NCI-H2107 (cell line): ENCODE data around the gene AMBRA1.
"Not testable (repeated sequence)": the region's sequence is repeated elsewhere in the genome, so short reads cannot be mapped to it uniquely, and the experiment has no call there.

Experiments
- DNase-seq: peaks from one replicate; lab custom pipeline; 2025; lab: John Stamatoyannopoulos, UW

Gene AMBRA1

DNA sequence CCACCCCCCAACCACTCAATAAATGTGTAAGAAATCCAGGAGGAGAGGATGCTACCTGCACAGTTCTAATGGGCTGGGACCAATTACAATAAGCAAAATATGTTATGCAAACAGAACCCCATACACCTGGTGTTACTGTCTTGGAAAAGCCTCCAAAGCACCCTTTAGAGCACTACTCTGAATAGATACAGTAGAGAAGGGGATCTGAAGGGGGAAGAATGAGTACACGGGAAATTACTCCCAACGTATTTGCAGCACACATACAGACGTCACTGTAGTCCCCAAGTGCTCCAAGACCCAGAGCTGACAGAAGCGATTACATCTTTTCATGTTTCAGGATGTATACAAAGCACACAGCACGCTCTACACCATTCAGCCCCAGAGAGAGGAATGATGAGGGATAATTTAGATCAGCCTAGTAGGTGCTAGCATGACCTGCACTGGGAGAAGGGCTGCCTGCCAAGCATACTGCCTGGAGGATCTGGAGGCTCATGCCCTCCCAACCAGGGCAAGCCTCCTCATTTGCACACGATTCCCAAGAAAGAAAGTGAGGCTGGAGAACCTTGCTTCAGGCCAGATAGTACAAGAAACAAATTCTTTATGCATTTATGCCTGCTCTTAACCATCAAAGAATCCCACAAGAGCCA lies 63.8 kb downstream of the AMBRA1 start:
- DNase-seq, result no peak

DNA sequence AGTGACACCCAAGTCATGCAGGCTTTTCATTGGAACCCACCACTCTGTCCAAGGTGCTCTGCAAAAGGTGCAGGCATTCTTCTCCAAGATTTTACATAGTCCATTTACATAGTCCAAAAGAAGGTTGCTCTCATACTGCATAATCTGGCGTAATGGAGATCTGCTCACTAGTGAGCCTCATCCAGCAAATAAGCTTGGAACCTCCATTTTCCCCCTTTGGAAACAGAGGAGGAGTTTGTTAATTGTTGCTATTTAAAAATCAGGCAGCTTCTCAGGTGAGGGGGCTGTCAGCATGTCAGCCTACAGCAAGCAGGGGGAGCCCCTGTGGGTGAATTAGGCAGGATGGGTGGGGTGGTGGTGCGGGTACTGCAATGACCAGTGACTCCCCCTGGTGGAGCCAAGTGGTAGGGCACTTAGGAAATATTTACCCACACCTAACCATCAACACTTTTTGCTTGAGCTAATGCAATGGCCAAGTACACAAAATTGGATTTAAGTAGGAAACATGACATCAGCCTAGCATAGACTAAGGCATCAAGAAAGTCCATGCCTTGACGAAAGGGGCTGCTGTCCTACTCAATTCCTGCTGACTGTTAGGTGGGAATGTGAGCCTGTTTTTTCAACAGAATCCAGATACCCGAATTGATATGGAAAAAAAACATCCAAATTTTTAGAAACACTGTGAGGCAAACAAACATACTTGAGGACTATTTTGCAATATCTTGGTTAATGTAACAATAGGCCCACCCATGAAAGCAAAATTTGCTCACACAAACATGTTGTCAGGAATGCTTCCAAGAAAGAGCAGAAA lies 64.5 kb downstream of the AMBRA1 start:
- no peak for DNase-seq

DNA sequence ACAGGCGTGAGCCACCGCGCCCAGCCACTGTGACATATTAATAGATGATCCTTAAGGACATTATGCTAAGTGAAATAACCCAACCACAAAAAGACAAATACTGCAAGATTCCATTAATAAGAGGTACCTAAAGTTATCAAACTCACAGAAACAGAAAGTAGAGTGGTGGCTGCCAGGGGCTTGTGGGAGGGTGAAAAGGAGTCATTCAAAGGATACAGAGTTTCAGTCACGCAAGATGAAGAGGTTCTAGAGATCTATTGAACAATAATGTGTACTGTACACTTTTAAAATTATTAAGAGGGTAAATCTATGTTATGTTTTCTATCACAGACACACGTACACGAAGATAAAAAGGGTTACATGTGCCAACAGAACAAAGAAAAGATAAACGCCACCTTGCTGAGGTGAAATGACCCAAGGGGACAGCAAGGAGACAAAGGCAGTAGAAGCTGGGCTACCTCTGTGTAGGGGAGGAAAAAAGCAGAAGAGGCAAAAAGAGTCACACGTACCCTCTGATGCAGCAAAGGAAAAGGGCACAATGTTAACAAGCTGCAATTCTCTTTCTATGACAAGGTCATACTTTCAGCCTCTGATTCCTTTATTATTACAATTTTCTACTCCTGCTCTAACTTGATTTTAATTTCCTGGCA lies 65.3 kb downstream of the AMBRA1 start:
- DNase-seq, result no peak

GRCh38 chr11:46527591-46528130 lies 66.2 kb downstream of the AMBRA1 start:
- no peak for DNase-seq

DNA sequence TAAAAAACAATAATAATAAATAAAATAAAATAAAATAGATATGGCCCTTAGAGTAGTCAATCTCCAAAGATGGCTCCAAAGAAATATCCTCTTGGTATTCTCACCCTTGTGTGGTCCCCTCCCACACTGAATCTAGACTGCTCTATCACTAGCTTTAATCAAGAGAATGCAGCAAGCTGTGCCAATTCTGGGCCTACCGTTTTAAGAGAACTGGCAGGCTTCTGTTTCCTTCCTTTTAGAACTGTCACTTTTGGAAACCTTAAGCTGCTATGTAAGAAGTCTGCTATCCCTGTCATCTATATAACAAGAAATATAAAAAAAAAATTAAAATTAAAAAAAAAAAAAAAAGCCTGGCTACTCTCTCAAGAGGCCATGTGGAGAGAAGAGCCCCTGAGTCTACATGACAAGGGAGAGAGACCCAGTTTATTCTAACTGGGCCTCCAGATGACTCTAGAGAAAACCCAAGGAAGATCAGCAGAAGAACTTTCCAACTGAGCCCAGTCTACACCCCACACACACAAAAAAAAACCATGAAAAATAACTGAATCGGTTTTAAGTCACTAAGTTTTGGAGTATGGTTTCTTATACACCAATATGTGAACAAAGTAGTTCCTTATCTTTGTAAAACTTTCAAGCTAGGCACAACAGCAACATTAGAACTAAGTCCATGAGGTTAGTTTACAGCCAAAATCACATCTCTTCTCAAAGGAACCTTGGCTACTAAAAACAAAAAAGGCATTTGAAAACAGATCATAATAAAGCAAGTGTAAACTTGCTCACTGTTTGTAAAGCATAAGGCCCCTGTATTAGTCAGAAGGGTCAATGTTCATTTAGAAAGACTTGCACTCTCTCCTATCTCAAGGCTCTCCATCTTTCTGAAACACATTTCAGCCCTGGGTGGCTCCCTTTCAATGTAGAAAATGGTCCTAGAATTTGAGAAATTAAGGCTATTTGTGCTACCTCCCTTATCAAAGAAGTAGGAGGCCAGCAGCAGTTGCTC lies 67.3 kb downstream of the AMBRA1 start:
- no peak for DNase-seq

DNA sequence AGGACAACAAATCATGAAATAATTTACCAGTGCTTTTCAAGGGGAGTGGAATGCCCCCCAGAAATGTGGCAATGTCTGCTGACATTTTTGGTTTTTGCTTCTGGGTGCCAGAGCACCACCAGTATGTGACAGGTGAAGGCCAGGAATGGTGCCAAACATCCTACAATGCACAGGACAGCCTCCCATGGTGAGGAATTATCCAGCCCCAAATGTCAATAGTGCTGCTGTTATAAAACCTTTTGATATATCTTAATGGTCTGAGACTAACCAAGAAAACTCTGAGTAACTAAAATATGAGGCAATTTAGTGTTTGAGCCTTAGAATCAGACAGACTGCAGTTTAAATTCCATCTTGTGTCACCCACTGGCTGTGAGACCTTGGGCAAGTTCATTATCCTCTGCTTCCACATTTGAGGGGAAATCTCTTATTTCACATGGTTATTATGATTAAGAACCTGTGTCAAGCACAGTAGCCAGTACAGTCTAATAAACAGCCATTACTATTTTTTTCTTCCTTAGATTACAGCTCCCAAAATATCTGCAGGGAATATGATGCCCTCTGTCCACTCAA lies 69.5 kb downstream of the AMBRA1 start:
- DNase-seq, result no peak

GRCh38 chr11:46523290-46523689 lies 70.5 kb downstream of the AMBRA1 start:
- no peak for DNase-seq

- DNase-seq, result no peak
Observed at GRCh38 chr11:46522682-46523281, 71.0 kb downstream of the AMBRA1 start.

DNA sequence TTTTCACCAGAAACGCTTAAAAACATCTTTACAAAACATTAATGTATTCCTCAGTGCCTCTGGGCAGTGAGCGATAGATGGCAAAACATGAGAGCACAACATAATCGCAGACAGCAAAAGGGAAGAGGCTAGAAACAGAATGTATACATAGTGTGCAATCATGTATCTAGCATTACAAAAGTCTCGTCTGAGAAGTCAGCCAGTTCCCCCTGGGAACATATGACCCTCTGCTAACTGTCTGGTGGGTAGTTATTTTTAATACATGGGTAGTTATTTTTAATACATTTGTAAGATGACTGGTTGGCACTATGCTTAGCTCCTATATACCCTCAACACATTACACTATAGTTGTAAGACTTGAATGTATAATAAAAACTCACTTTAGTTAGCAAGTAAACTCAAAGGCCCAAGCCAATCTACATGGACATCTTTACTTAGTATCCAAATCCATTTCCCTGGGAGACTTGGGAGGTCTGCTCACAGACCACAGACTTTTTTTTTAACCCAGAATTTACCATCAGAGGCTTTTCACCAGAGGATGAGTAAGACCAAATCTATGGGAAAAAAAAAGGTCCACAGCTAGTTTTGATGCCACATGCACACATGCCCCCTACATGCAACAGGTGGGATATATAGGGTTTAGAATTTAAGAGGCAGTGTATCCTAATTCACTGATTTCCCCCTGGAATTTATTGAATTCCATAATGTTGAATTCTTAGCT lies 71.7 kb downstream of the AMBRA1 start:
- no peak for DNase-seq

DNA sequence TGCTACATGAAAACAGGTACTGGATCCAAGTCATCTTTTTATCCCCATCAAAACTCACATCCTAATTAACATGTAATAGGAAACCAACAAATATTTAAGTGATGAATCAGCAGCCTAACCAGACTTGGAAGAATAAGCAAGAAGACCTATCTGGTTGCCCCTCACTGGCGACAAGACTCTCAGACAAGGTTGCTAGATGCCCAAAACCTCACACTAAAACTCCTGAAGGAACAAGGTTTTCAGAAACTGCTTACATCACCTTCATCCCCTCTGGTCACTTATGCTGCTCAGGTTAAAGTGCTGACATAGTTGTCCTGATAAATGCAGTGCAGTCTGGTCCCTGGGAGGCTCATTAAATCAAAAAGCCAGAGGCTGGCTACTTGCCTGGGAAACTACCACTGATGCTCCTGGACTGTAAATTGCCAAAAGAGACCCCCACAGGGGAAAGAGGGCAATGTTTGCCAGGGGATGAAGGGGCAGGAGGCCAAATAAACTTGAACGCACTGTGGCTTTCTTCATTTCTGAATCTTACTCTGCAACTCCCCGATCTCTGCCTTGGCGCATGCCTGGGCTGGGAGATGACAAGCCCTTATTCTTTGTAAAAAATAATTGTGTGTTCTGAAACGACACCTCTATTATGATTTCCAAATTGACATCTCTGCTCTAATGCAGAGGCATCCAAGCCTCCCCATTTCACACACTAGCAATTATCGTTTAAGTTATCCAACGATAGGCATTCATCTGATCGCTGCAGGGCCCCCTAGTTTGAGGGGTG lies 72.7 kb downstream of the AMBRA1 start:
- no peak for DNase-seq

DNA sequence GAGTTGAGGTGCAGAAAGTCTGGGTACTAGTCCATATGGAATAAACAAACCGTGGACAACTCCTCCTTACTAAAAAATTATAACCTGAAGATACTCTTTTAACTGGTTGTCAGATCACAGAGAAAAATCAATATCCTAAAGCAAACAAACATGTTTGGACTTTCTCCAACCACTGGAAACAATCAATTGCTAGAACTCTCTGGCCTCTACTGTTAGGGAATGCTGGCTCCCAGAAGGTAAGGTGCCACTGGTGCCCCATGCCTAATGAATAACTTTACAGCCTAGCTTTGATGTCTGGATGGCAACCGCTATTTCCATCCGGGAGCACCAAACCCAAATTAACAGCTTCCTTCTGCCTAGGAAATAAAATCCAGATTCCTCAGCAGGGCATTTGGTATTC lies 74.5 kb downstream of the AMBRA1 start:
- DNase-seq, result no peak

DNA sequence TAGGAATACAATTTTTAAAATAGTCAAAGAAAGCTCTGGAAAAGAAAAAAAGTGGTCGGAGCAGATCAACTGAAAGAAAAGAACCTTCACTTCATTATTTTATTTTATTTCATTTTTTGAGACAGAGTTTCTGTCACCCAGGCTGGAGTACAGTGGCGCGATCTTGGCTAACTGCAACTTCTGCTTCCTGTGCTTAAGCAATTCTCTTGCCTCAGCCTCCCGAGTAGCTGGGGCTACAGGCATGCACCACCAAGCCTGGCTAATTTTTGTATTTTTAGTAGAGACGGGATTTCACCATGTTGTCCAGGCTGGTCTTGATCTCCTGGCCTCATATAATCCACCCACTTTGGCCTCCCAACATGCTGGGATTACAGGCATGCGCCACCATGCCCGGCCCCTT lies 74.9 kb downstream of the AMBRA1 start:
- DNase-seq, result not testable (repeated sequence)

DNA sequence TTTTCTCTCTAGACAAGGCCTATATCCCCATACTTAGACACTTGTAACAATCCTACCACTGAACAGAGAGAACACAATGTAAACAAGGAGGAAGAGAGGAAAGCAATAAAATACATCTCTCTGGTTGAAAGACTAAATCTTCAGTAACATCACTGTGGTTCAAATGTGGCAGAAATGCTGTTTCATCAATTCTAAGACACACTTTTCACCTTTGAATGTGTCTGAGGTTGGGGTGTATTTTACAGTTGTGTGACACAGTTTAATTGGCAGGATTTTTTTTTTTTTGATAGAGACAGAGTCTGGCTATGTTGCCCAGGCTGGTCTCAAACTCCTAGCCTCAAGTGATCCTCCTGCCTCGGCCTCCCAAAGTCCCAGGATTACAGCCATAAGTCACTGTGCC lies 79.5 kb downstream of the AMBRA1 start:
- no peak for DNase-seq

GRCh38 chr11:46513934-46514342 lies 79.9 kb downstream of the AMBRA1 start:
- no peak for DNase-seq

DNA sequence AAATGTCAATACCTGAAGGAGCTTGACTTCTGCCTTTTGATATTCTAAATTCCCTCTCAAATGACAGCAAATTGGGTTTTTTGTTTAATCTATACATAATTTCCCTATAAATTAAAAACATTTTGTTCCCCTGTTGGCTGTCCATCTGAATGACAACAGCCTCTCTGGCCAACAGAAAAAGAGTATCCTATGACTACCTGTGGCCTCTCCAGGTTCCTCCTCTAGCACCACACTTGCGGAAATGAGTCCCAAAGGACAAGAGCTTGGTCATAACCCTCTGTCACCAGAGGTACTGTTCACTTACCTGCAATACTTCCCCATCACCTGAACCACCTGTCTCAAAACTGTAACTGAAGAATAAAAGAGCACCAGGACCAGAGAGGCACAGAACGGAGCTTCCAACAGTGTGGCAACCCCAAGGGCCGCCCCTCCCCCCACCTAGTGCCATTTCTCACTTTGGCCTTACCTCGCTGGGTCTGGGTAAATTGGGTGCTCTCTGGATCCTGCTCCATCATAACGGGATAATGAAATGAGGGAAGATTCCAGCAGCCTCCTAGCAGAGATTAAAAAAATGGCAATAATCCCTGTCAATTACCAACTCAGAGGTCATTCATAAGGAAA lies 81.5 kb downstream of the AMBRA1 start:
- no peak for DNase-seq

- no peak for DNase-seq
Observed at GRCh38 chr11:46511342-46511741, 82.5 kb downstream of the AMBRA1 start.

- no peak for DNase-seq
Observed at GRCh38 chr11:46508360-46508759, 85.5 kb downstream of the AMBRA1 start.

GRCh38 chr11:46506483-46506791 lies 87.4 kb downstream of the AMBRA1 start:
- no peak for DNase-seq
